Panc1 (cell line): Measurements from ENCODE around the gene TSHR. TPM values are rescaled to one million over a fixed set of nuclear protein-coding genes. Genes with fewer than 3 reads are reported as not detected.

Source experiments
- ATAC-seq: fragments of 200-7000 bp; cut with Tn5 transposase; 2 replicates; pipeline ENCODE4 v1.9.1; 2020; ENCODE audit warnings: mild to moderate bottlenecking, moderate library complexity
- BruUV-seq: library from RNA; stranded (reverse); fragments of 400-500 nt; replicated peaks from 2 replicates; lab custom pipeline; 2021; lab: Mats Ljungman, UMichigan
- CTCF ChIA-PET: fragments of 300-600 bp; sonication (Branson Sonifier 250); formaldehyde crosslinking; loops from one replicate; lab custom pipeline; 2022; ENCODE audit warnings: antibody characterized with exemption; lab: Charles Lee
- POLR2A ChIA-PET: fragments of 300-600 bp; sonication (Branson Sonifier 250); formaldehyde crosslinking; loops from one replicate; lab custom pipeline; 2022; ENCODE audit warnings: antibody characterized with exemption; lab: Charles Lee
- DNase-seq: peaks from one replicate; pipeline ENCODE4 v3.0.0-alpha.2; 2010; ENCODE audit warnings: low read depth, low spot score
- H3K27ac ChIP-seq: 2 replicates; pipeline ENCODE4 v1.5.1; 2011; ENCODE audit warnings: mild to moderate bottlenecking, low read length, inconsistent platforms
- H3K27me3 ChIP-seq: fragments of 200-500 bp; sonication (Bioruptor generic); 2 replicates; pipeline ENCODE4 v1.6.0; 2014; ENCODE audit warnings: low read length, inconsistent platforms; ENCODE audit not compliant: control insufficient read depth, insufficient read depth
- H3K36me3 ChIP-seq: fragments of 200-500 bp; sonication (Bioruptor generic); 2 replicates; pipeline ENCODE4 v1.5.1; 2014; ENCODE audit warnings: inconsistent platforms, mild to moderate bottlenecking, low read length, moderate library complexity; ENCODE audit not compliant: control insufficient read depth, insufficient read depth
- H3K4me1 ChIP-seq: 2 replicates; pipeline ENCODE4 v1.5.1; 2011; ENCODE audit warnings: inconsistent platforms, mild to moderate bottlenecking, low read length, moderate library complexity; ENCODE audit not compliant: control insufficient read depth, insufficient read depth
- H3K4me3 ChIP-seq, 2 experiments: 2 replicates each; pipeline ENCODE4 v1.5.1; 2011 to 2012; ENCODE audit warnings: low read depth in 2 of 2, low read length in 2 of 2, mild to moderate bottlenecking in 2 of 2, inconsistent platforms in 1 of 2, moderate library complexity in 1 of 2
- H3K9me3 ChIP-seq: fragments of 200-500 bp; sonication (Bioruptor generic); 2 replicates; pipeline ENCODE4 v1.5.1; 2014; ENCODE audit warnings: low read depth, mild to moderate bottlenecking, inconsistent platforms, low read length, moderate library complexity; ENCODE audit not compliant: control insufficient read depth, insufficient read depth
- CTCF ChIP-seq: fragments of 450-650 bp; IDR thresholded peaks from 2 replicates; pipeline ENCODE4 v1.5.1; 2017; ENCODE audit warnings: mild to moderate bottlenecking
- POLR2AphosphoS5 ChIP-seq: IDR thresholded peaks from 2 replicates; pipeline ENCODE4 v1.6.1; 2012; ENCODE audit warnings: mild to moderate bottlenecking, low read depth, low read length, moderate library complexity
- SIN3A ChIP-seq: IDR thresholded peaks from 2 replicates; pipeline ENCODE4 v1.6.1; 2012; ENCODE audit warnings: low read depth, mild to moderate bottlenecking, low read length, moderate library complexity, borderline replicate concordance; ENCODE audit not compliant: insufficient read depth
- TCF7L2 ChIP-seq: IDR thresholded peaks from 2 replicates; pipeline ENCODE4 v1.6.1; 2011; ENCODE audit warnings: mild to moderate bottlenecking, low read depth, low read length, inconsistent platforms
- in situ Hi-C: cut with HindIII; loops from 2 replicates; pipeline ENCODE4 v1.10.0; 2016; ENCODE audit warnings: low sequenced_read_pairs, low pct_unique_long_range_greater_than_20kb
- intact Hi-C: fragments of 100-400 bp; cut with micrococcal nuclease; formaldehyde crosslinking; loops from one replicate; pipeline ENCODE4 v1.10.0; 2022; ENCODE audit not compliant: unreplicated experiment
- total RNA-seq: library from RNA; stranded (reverse); gene quantifications from one replicate; pipeline ENCODE4 v1.2.1, GENCODE V29; 2021; ENCODE audit not compliant: unreplicated experiment
- TF ChIP-seq, protein P1 (sequence below), 2 experiments: IDR thresholded peaks; 2 replicates each; pipeline ENCODE4 v1.6.1; 2011 to 2012; ENCODE audit warnings: low read depth in 2 of 2, control low read depth in 1 of 2, low read length in 1 of 2, mild to moderate bottlenecking in 1 of 2, moderate library complexity in 1 of 2; ENCODE audit not compliant: insufficient read depth in 1 of 2

Gene TSHR
- total RNA-seq, 1 experiment from 2014 or later, result not detected

GRCh38 chr14:80974679-80975078, 19.3 kb downstream of the TSHR start:
- H3K36me3 ChIP-seq, result no peaks in the 10 kb centered on the region
- no peak overlapping the region for H3K4me3 ChIP-seq
- peaks cover 2% of the 10 kb centered on the region for H3K27me3 ChIP-seq
- H3K27ac ChIP-seq, result no peak overlapping the region
- H3K4me1 ChIP-seq, result no peaks in the 10 kb centered on the region
- in situ Hi-C loops (no loop called here), intact Hi-C loops (no loop called here)
- no peaks in the 10 kb centered on the region for H3K9me3 ChIP-seq
- no peak for TF ChIP-seq TCF7L2
- no peak for TF ChIP-seq POLR2AphosphoS5
- TF ChIP-seq, protein P1, sequence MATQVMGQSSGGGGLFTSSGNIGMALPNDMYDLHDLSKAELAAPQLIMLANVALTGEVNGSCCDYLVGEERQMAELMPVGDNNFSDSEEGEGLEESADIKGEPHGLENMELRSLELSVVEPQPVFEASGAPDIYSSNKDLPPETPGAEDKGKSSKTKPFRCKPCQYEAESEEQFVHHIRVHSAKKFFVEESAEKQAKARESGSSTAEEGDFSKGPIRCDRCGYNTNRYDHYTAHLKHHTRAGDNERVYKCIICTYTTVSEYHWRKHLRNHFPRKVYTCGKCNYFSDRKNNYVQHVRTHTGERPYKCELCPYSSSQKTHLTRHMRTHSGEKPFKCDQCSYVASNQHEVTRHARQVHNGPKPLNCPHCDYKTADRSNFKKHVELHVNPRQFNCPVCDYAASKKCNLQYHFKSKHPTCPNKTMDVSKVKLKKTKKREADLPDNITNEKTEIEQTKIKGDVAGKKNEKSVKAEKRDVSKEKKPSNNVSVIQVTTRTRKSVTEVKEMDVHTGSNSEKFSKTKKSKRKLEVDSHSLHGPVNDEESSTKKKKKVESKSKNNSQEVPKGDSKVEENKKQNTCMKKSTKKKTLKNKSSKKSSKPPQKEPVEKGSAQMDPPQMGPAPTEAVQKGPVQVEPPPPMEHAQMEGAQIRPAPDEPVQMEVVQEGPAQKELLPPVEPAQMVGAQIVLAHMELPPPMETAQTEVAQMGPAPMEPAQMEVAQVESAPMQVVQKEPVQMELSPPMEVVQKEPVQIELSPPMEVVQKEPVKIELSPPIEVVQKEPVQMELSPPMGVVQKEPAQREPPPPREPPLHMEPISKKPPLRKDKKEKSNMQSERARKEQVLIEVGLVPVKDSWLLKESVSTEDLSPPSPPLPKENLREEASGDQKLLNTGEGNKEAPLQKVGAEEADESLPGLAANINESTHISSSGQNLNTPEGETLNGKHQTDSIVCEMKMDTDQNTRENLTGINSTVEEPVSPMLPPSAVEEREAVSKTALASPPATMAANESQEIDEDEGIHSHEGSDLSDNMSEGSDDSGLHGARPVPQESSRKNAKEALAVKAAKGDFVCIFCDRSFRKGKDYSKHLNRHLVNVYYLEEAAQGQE (IDR thresholded peaks at IDR 0.05; ENCODE audit: insufficient read depth in 1 of 2, low read depth in 2 of 2, low read length in 1 of 2), result no peak
- no peak for TF ChIP-seq CTCF
- no peak for TF ChIP-seq SIN3A
- ChIA-PET POLR2A (no interaction called here), CTCF (no interaction called here)
- BruUV-seq, result no TSS peak
- DNase-seq, result no peak
- ATAC-seq, result no peak

DNA sequence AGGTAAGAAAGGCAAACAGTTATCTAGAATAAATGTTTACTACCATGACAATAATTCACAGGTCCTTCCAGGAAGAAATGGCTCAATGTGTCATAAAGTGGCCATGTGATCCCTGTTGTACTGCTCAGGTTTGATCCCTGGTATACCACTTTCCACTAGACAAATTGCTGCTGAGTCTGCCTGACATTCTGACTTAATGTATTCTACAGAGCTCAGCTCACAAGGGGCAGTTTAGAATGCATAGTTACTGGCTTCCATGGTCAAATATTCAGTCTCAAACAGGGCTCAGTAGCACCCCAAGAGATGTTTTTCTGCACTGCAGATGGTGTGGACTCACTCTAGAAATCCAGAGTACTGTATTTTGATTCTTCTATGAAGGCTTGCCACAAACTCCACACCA, 21.8 kb downstream of the TSHR start:
- intact Hi-C loops, result no loop called here
- ChIA-PET CTCF (no interaction called here), POLR2A (no interaction called here)
- no peaks in the 10 kb centered on the region for H3K4me1 ChIP-seq
- H3K9me3 ChIP-seq, result no peaks in the 10 kb centered on the region
- TF ChIP-seq CTCF (no peak), SIN3A (no peak), TCF7L2 (no peak), POLR2AphosphoS5 (no peak)
- TF ChIP-seq, protein P1 (IDR thresholded peaks at IDR 0.05; ENCODE audit: insufficient read depth in 1 of 2, low read depth in 2 of 2, low read length in 1 of 2), result no peak
- in situ Hi-C loops, result no loop called here
- H3K36me3 ChIP-seq, result no peaks in the 10 kb centered on the region
- no peak overlapping the region for H3K4me3 ChIP-seq
- H3K27me3 ChIP-seq, result peaks cover 2% of the 10 kb centered on the region
- BruUV-seq, result no TSS peak
- no peak for ATAC-seq
- H3K27ac ChIP-seq, result no peak overlapping the region
- no peak for DNase-seq
